GM13976 (cell line): ENCODE measurements around the gene ANTXR1.

Experiments
- DNase-seq: peaks from one replicate; pipeline ENCODE4 v3.0.0; 2012; ENCODE audit warnings: low spot score
- CTCF ChIP-seq: IDR thresholded peaks from 2 replicates; pipeline ENCODE4 v1.5.1; 2012; ENCODE audit warnings: borderline replicate concordance, mild to moderate bottlenecking; ENCODE audit not compliant: insufficient read depth; ENCODE audit errors: extremely low read depth, missing control alignments, control extremely low read depth
- in situ Hi-C: fragments of 300-500 bp; cut with MboI; formaldehyde crosslinking; loops from one replicate; pipeline ENCODE4 v1.12.0; 2022; ENCODE audit warnings: low sequenced_read_pairs, mixed read lengths, inconsistent platforms; ENCODE audit not compliant: unreplicated experiment

ANTXR1 gene

GRCh38 chr2:69192176-69192945 is 179.4 kb downstream of the ANTXR1 start:
- TF ChIP-seq CTCF: no peak
- in situ Hi-C loops: no loop called here
- DNase-seq: no peak

GRCh38 chr2:69195706-69196105 is 182.7 kb downstream of the ANTXR1 start:
- no peak for TF ChIP-seq CTCF
- DNase-seq: no peak
- in situ Hi-C loops: no loop called here

DNA sequence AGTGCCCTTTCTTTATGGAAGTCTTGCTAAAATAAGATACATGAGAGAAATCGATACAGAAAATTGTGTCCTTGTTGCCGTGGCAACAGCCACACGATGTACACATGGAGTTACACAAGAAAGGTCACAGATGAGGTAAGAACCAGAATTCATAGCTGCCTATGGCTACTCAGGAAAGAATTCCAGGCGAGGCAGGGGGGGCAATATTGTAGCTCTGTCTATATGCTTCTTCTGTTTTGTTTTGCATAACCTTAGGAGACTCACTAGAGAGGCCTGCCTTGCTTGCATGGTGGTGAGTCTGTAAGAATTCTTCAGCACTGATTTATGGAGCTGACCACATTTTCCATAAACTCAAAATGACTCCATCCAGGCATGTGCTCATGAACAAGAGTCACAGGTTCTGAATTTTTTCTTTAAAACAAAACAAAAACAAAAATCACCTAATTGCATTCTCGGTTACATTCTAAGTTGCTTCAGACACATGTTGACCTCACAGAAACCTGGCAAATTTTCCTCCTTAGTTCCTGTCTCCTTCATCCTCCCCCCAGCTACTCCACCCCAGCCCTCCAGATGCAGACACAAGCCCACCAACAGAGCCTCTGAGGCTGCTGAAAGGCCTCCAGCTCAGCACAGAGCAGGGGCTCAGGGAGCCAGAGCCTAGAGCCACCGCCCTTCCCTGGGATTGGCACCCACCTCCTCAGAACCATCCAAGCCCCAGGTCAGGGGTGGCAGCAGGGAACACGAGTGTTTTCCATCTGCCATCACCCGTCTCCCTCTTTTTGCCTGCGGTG is 183.5 kb downstream of the ANTXR1 start:
- no peak for DNase-seq
- no peak for TF ChIP-seq CTCF
- in situ Hi-C loops: no loop called here

DNA sequence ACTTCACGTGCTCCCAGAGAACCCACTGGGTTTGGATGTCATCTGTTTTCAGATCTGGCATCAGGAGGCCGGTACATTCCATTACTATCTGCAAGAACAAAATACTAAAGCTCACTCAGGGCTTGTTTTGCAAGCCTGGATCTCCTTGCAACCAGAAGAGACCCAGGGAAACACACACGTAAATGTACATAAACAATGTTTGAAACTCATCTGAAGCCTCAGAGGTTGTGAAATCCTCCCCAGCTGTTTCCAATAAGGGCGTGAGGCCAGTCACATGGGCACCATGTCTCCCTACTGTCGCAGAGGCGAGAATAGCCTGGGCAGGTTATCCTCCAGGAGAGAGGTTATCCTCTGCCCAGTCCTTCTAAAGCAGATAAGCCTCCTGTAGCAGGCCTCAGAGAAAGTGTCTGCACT is 187.1 kb downstream of the ANTXR1 start:
- no peak for DNase-seq
- no peak for TF ChIP-seq CTCF
- in situ Hi-C loops: no loop called here

- no peak for TF ChIP-seq CTCF
- no peak for DNase-seq
- in situ Hi-C loops: no loop called here
These were observed 188.3 kb downstream of the ANTXR1 start for GRCh38 chr2:69201259-69201658.

- no peak for DNase-seq
- TF ChIP-seq CTCF: no peak
- in situ Hi-C loops: no loop called here
These were observed 189.3 kb downstream of the ANTXR1 start for GRCh38 chr2:69202327-69202726.
